ENCODE results near the gene PLEKHM3.

Gene PLEKHM3

GRCh38 chr2:207783514-207783913 is 241.8 kb downstream of the PLEKHM3 start:
- in situ Hi-C loops (cut with HindIII; ENCODE audit: low pct_ligation_motif_present, low sequenced_read_pairs): no loop called here
- TF ChIP-seq CTCF (IDR thresholded peaks at IDR 0.05; ENCODE audit: low read depth, low read length, missing control alignments): no peak
- no peak overlapping the region for H3K27ac ChIP-seq
- no peak overlapping the region for H3K4me3 ChIP-seq (ENCODE audit: low read depth, low read length)
- H3K27me3 ChIP-seq (replicated peaks): no peaks in the 10 kb centered on the region
- H3K36me3 ChIP-seq (replicated peaks): no peaks in the 10 kb centered on the region
- no peak for DNase-seq

GRCh38 chr2:207782238-207783030 is 242.9 kb downstream of the PLEKHM3 start:
- H3K27ac ChIP-seq: no peak overlapping the region
- no peak for TF ChIP-seq CTCF (IDR thresholded peaks at IDR 0.05; ENCODE audit: low read depth, low read length, missing control alignments)
- DNase-seq: no peak
- in situ Hi-C loops (cut with HindIII; ENCODE audit: low pct_ligation_motif_present, low sequenced_read_pairs): no loop called here
- no peaks in the 10 kb centered on the region for H3K36me3 ChIP-seq (replicated peaks)
- no peak overlapping the region for H3K4me3 ChIP-seq (ENCODE audit: low read depth, low read length)
- H3K27me3 ChIP-seq (replicated peaks): no peaks in the 10 kb centered on the region

- in situ Hi-C loops (cut with HindIII; ENCODE audit: low pct_ligation_motif_present, low sequenced_read_pairs): no loop called here
- Histone ChIP-seq H3K27me3 (replicated peaks) (no peaks in the 10 kb centered on the region), H3K4me3 (ENCODE audit: low read depth, low read length) (no peak overlapping the region), H3K27ac (no peak overlapping the region), H3K36me3 (replicated peaks) (no peaks in the 10 kb centered on the region)
- TF ChIP-seq CTCF (IDR thresholded peaks at IDR 0.05; ENCODE audit: low read depth, low read length, missing control alignments): no peak
- no peak for DNase-seq
These were observed 245.8 kb downstream of the PLEKHM3 start for GRCh38 chr2:207779523-207779922.

GRCh38 chr2:207778298-207778882 is 246.9 kb downstream of the PLEKHM3 start:
- in situ Hi-C loops (cut with HindIII; ENCODE audit: low pct_ligation_motif_present, low sequenced_read_pairs): no loop called here
- H3K27me3 ChIP-seq (replicated peaks): no peaks in the 10 kb centered on the region
- H3K27ac ChIP-seq: no peak overlapping the region
- no peaks in the 10 kb centered on the region for H3K36me3 ChIP-seq (replicated peaks)
- no peak for DNase-seq
- H3K4me3 ChIP-seq (ENCODE audit: low read depth, low read length): no peak overlapping the region
- no peak for TF ChIP-seq CTCF (IDR thresholded peaks at IDR 0.05; ENCODE audit: low read depth, low read length, missing control alignments)

- no peak for TF ChIP-seq CTCF (IDR thresholded peaks at IDR 0.05; ENCODE audit: low read depth, low read length, missing control alignments)
- Histone ChIP-seq H3K27ac (no peak overlapping the region), H3K27me3 (replicated peaks) (no peaks in the 10 kb centered on the region), H3K4me3 (ENCODE audit: low read depth, low read length) (no peak overlapping the region), H3K36me3 (replicated peaks) (no peaks in the 10 kb centered on the region)
- no peak for DNase-seq
- in situ Hi-C loops (cut with HindIII; ENCODE audit: low pct_ligation_motif_present, low sequenced_read_pairs): no loop called here
These were observed 248.2 kb downstream of the PLEKHM3 start for GRCh38 chr2:207777124-207777523.

All from brain microvascular endothelial cell (primary cell).